IgD-negative memory B cell (primary cell): ENCODE results near the gene RXFP4. TPM values are rescaled to one million over a fixed set of nuclear protein-coding genes. Genes with fewer than 3 reads are reported as not detected.
"Not testable (repeated sequence)": the region's sequence is repeated elsewhere in the genome, so short reads cannot be mapped to it uniquely, and the experiment has no call there.

Experiments used
- H3K27ac Mint-ChIP-seq, 3 donors: one replicate each; pipeline ENCODE4 v1.8.0; 2020 to 2022; ENCODE audit warnings: mild to moderate bottlenecking in 3 of 3, mixed read lengths in 3 of 3, moderate library complexity in 1 of 3
- H3K27me3 Mint-ChIP-seq: one replicate; pipeline ENCODE4 v1.8.0; 2021; ENCODE audit warnings: mixed read lengths
- H3K36me3 Mint-ChIP-seq: one replicate; pipeline ENCODE4 v1.8.0; 2020; ENCODE audit warnings: mild to moderate bottlenecking, mixed read lengths
- H3K4me1 Mint-ChIP-seq, 3 donors: one replicate each; pipeline ENCODE4 v1.8.0; 2020 to 2022; ENCODE audit warnings: mixed read lengths in 3 of 3, mild to moderate bottlenecking in 1 of 3
- H3K4me3 Mint-ChIP-seq, 4 donors: one replicate each; pipeline ENCODE4 v1.8.0; 2020 to 2022; ENCODE audit warnings: mild to moderate bottlenecking in 4 of 4, mixed read lengths in 4 of 4, moderate library complexity in 3 of 4
- H3K9me3 Mint-ChIP-seq, 3 donors: one replicate each; pipeline ENCODE4 v1.8.0; 2020 to 2021; ENCODE audit warnings: mixed read lengths in 3 of 3, mild to moderate bottlenecking in 1 of 3
- polyA plus RNA-seq: library from polyadenylated mRNA; unstranded; fragments of 300-500 nt; fragmentation: Illumina TruSeq; gene quantifications from one replicate; pipeline ENCODE4 v1.2.3, GENCODE V29; 2021

The RXFP4 gene
- polyA plus RNA-seq, 1 donor from 2014 or later, result 0.78 TPM

DNA sequence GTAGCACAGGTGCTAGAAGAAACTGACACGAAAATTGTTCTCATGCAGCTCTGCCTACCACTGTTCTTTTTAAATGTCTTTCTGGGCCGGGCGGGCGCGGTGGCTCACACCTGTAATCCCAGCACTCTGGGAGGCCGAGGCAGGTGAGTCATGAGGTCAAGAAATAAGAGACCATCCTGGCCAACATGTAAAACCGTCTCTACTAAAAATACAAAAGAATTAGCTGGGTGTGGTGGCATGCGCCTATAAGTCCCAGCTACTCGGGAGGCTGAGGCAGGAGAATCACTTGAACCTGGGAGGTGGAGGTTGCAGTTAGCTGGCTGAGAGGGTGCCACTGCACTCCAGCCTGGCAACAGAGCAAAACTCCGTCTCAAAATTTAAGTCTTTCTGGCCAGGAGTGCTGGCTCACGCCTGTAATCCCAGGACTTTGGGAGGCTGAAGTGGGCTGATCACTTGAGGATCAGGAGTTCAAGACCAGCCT, 29.3 kb upstream of the RXFP4 start:
- H3K4me3 Mint-ChIP-seq, result peak overlapping the region; percentile 93 to 99 (median 98)
- peak overlapping the region; percentile 89 to 95 (median 93) for H3K27ac Mint-ChIP-seq
- H3K27me3 Mint-ChIP-seq, result no peaks in the 10 kb centered on the region
- H3K4me1 Mint-ChIP-seq, result peaks cover 17 to 24% (median 17%) of the 10 kb centered on the region in 3 donors
- H3K36me3 Mint-ChIP-seq, result peaks cover 6% of the 10 kb centered on the region
- no peaks in the 10 kb centered on the region for H3K9me3 Mint-ChIP-seq

DNA sequence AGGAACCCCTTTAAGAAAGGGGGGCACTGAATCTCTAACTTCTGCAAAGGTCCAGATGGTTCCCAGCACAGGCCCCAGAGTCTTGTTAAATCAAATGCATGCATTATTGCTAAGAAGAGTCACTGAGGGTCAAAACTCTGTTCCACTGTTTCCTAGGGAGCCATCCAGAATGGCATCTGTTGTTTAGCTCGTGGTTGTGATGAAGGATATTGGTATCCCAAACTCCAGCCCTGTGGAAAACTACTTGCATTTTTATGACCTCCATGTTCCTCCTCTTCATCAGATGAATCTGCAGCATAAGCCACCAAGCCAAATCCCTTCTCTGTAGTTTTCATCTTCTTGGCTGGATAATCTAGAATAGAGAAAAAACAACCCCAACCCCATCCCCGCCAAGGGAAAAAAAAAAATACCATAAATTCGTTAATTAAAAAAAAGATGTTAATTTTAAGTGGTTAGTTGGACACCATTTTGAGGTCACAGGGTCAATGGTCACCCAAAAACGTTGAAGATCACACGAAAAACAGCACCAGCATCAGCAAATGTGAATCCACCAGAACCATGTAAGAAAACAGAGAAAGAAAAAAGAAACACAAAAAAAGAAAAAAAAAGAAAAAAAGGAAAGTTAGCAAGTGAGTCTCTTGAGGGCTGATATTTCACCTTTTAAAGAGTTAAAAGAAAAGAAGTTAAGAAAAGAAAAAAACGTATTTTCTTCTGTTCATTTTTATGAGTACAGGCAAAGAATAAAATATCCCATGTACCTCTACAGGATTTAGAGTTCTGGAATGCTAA, 27.3 kb upstream of the RXFP4 start:
- no peaks in the 10 kb centered on the region for H3K9me3 Mint-ChIP-seq
- H3K27me3 Mint-ChIP-seq, result no peaks in the 10 kb centered on the region
- H3K27ac Mint-ChIP-seq, result no peak overlapping the region
- H3K4me3 Mint-ChIP-seq, result no peak overlapping the region
- H3K4me1 Mint-ChIP-seq, result peaks cover 17 to 24% (median 17%) of the 10 kb centered on the region in 3 donors
- H3K36me3 Mint-ChIP-seq, result peaks cover 5% of the 10 kb centered on the region

- no peaks in the 10 kb centered on the region for H3K27me3 Mint-ChIP-seq
- no peak overlapping the region for H3K4me3 Mint-ChIP-seq
- peaks cover 3% of the 10 kb centered on the region for H3K36me3 Mint-ChIP-seq
- no peak overlapping the region for H3K27ac Mint-ChIP-seq
- peaks cover 0 to 8% (median 0%) of the 10 kb centered on the region in 3 donors for H3K4me1 Mint-ChIP-seq
- no peaks in the 10 kb centered on the region for H3K9me3 Mint-ChIP-seq
These were observed 22.8 kb upstream of the RXFP4 start for GRCh38 chr1:155918660-155919059.

DNA sequence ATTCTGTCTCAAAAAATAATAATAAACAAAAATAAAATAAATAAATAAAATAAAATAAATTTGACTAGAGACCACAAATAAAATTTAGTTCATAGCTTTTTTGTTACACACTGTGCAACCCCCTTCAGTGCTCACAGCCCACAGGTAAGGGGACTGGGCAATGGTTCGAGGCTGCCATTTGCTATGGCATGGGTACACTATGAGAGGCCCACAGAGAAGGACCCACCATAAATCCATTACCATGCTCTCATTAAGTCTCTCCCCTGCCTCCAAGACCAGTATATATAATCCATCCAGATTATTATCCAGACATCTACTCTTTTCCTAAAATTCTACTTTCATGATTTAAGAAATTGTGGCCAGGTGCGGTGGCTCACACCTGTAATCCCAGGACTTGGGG, 21.6 kb upstream of the RXFP4 start:
- H3K36me3 Mint-ChIP-seq, result peaks cover 3% of the 10 kb centered on the region
- H3K4me3 Mint-ChIP-seq, result no peak overlapping the region
- H3K27me3 Mint-ChIP-seq, result no peaks in the 10 kb centered on the region
- H3K27ac Mint-ChIP-seq, result peak overlapping the region in 1 of 3 donors; percentile 43
- peaks cover 0 to 8% (median 0%) of the 10 kb centered on the region in 3 donors for H3K4me1 Mint-ChIP-seq
- no peaks in the 10 kb centered on the region for H3K9me3 Mint-ChIP-seq

GRCh38 chr1:155920717-155921116, 20.7 kb upstream of the RXFP4 start:
- Mint-ChIP-seq H3K9me3 (no peaks in the 10 kb centered on the region), H3K27me3 (no peaks in the 10 kb centered on the region), H3K27ac (no peak overlapping the region), H3K4me3 (no peak overlapping the region), H3K36me3 (peaks cover 3% of the 10 kb centered on the region), H3K4me1 (peaks cover 0 to 8% (median 1%) of the 10 kb centered on the region in 3 donors)

DNA sequence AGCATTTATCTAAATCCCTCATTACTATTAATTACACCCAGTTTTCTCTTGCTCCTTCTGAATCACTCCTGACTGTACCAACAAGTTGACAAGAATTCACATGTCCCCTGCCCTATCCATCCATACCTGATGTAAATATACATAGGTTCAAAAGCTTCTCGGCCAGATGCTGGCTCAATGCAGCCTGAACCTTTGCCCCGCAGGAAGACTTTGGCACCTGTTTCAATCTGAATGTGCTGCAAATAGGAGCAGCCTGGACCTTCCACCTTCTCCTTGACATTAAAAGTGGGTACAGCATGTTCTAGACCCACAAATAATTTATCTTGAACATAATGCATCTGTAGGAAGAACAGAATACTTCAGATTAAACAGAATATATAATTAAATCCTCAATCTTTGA, 15.9 kb upstream of the RXFP4 start:
- Mint-ChIP-seq H3K27me3 (no peaks in the 10 kb centered on the region), H3K9me3 (no peaks in the 10 kb centered on the region), H3K36me3 (no peaks in the 10 kb centered on the region), H3K27ac (no peak overlapping the region), H3K4me3 (no peak overlapping the region), H3K4me1 (peaks cover 1 to 8% (median 5%) of the 10 kb centered on the region in 3 donors)

- Mint-ChIP-seq H3K4me3 (no peak overlapping the region), H3K27me3 (no peaks in the 10 kb centered on the region), H3K4me1 (peaks cover 0 to 21% (median 11%) of the 10 kb centered on the region in 3 donors), H3K36me3 (no peaks in the 10 kb centered on the region), H3K27ac (peak overlapping the region in 1 of 3 donors; percentile 8), H3K9me3 (no peaks in the 10 kb centered on the region)
These were observed 12.4 kb upstream of the RXFP4 start for GRCh38 chr1:155929057-155929456.

DNA sequence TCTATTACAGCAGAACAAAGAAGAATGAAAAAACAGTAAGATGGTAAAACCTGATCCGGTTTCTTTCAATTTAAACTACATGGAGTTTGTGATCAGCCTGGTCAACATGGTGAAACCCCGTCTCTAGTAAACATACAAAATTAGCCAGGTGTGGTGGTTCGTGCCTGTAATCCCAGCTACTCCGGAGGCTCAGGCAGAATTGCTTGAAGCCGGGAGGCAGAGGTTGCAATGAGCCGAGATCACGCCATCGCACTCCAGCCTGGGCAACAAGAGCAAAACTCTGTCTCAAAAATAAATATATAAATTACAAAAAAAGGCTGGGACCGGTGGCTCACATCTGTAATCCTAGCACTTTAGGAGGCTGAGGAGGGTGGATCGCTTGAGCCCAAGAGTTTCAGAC, 10.7 kb upstream of the RXFP4 start:
- not testable (repeated sequence) for H3K27me3 Mint-ChIP-seq, H3K9me3 Mint-ChIP-seq, H3K36me3 Mint-ChIP-seq
- peaks cover 0 to 20% (median 11%) of the 10 kb centered on the region in 3 donors for H3K4me1 Mint-ChIP-seq
- peak overlapping the region in 2 of 4 donors; percentile 8 to 39 for H3K4me3 Mint-ChIP-seq
- peak overlapping the region in 2 of 3 donors; percentile 59 to 63 for H3K27ac Mint-ChIP-seq

GRCh38 chr1:155931332-155932038, 10.0 kb upstream of the RXFP4 start:
- Mint-ChIP-seq H3K4me1 (peaks cover 0 to 22% (median 13%) of the 10 kb centered on the region in 3 donors), H3K36me3 (no peaks in the 10 kb centered on the region), H3K9me3 (no peaks in the 10 kb centered on the region), H3K4me3 (peak overlapping the region; percentile 44 to 77 (median 70)), H3K27ac (peak overlapping the region in 2 of 3 donors; percentile 33 to 59), H3K27me3 (no peaks in the 10 kb centered on the region)

GRCh38 chr1:155932081-155932480, 9.4 kb upstream of the RXFP4 start:
- no peaks in the 10 kb centered on the region for H3K9me3 Mint-ChIP-seq
- H3K4me3 Mint-ChIP-seq, result peak overlapping the region in 3 of 4 donors; percentile 44 to 77 (median 60)
- H3K36me3 Mint-ChIP-seq, result no peaks in the 10 kb centered on the region
- H3K27ac Mint-ChIP-seq, result peak overlapping the region in 1 of 3 donors; percentile 33
- no peaks in the 10 kb centered on the region for H3K27me3 Mint-ChIP-seq
- peaks cover 0 to 22% (median 13%) of the 10 kb centered on the region in 3 donors for H3K4me1 Mint-ChIP-seq

DNA sequence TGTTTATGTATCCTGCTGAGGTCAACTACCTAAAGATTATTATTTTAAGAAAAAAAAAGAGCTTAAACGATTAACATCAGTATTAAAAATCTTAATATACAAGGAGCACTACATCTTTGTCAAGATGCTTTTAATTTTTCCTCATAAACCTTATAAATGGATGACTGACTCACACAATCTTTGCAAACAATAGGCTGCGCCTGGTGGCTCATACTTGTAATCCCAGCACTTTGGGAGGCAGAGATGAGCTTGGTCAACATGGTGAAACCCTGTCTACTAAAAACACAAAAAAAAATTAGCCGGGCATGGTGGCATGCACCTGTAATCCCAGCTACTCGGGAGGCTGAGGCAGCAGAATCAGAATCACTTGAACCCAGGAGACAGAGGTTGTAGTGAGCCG, 9.0 kb upstream of the RXFP4 start:
- no peak overlapping the region for H3K27ac Mint-ChIP-seq
- peaks cover 0 to 22% (median 13%) of the 10 kb centered on the region in 3 donors for H3K4me1 Mint-ChIP-seq
- H3K27me3 Mint-ChIP-seq, result no peaks in the 10 kb centered on the region
- H3K4me3 Mint-ChIP-seq, result peak overlapping the region in 3 of 4 donors; percentile 39 to 60 (median 44)
- no peaks in the 10 kb centered on the region for H3K36me3 Mint-ChIP-seq
- H3K9me3 Mint-ChIP-seq, result no peaks in the 10 kb centered on the region

GRCh38 chr1:155933591-155934096, 7.8 kb upstream of the RXFP4 start:
- Mint-ChIP-seq H3K4me3 (no peak overlapping the region), H3K4me1 (peaks cover 7 to 29% (median 19%) of the 10 kb centered on the region in 3 donors), H3K27me3 (no peaks in the 10 kb centered on the region)

DNA sequence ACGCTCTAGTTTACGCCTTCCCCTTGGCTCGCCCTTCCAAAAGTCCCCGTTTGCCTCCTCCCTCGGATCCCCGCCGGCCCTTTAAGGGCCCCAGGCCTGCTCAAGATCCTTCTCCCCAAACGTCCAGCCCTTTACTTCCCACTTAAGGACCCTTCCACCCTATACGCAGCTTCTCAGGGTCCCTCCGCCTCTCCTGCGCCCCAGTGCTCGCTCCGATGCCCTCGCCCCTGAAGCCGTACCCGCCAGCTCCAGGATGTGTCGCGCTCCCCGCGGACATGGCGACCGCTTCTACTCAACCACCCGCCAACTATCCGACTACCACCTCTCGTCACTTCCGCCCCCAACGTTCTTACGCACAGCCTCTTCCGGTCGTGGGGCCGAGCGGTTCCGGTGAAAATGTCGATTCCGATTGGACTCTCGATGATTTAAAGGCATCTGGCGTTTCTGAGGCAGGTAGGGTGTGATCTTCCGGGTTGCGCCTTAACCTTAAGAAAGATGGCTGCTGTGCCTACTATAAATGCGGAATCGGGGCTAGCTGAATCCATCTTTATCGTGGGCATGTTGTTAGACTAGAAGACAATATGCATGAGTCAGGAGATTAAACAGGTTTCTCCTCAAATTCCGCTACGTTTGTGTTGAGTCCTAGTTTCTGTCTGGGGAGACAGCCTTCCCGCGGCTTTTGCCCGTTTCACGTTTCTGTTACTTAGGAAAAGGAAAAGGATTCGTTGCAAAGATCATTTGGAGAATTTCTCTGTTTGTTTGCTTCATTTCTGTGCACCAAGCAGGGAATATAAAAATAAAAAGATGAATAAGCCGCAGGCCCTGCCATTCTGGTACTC, 7.1 kb upstream of the RXFP4 start, which contains the start of gene KHDC4:
TSS of gene KHDC4 (minus strand) at position 317 of the 839 bp plus-strand sequence. CDS start at position 277, 40 bp downstream.
- Mint-ChIP-seq H3K4me1 (peaks cover 7 to 27% (median 19%) of the 10 kb centered on the region in 3 donors), H3K27me3 (no peaks in the 10 kb centered on the region), H3K27ac (peak within 1 kb of the TSS in 2 of 3 donors; percentile 31 to 47), H3K36me3 (no peaks in the 10 kb centered on the region), H3K9me3 (no peaks in the 10 kb centered on the region), H3K4me3 (peak within 1 kb of the TSS in 1 of 4 donors; percentile 63)

More at GRCh38 chr1:155933591-155934096, 7.8 kb upstream of the RXFP4 start:
- Mint-ChIP-seq H3K36me3 (no peaks in the 10 kb centered on the region), H3K9me3 (no peaks in the 10 kb centered on the region), H3K27ac (no peak overlapping the region)

GRCh38 chr1:155934936-155935590, 6.4 kb upstream of the RXFP4 start:
- H3K4me1 Mint-ChIP-seq, result peaks cover 8 to 31% (median 23%) of the 10 kb centered on the region in 3 donors
- no peaks in the 10 kb centered on the region for H3K9me3 Mint-ChIP-seq
- H3K4me3 Mint-ChIP-seq, result peak overlapping the region in 1 of 4 donors; percentile 63
- no peaks in the 10 kb centered on the region for H3K36me3 Mint-ChIP-seq
- H3K27me3 Mint-ChIP-seq, result no peaks in the 10 kb centered on the region
- H3K27ac Mint-ChIP-seq, result peak overlapping the region in 1 of 3 donors; percentile 31
